HFFc6 (cell line): Measurements from ENCODE around the gene SAFB. TPM values are rescaled to one million over a fixed set of nuclear protein-coding genes. Genes with fewer than 3 reads are reported as not detected.
"Not testable (repeated sequence)": the region's sequence is repeated elsewhere in the genome, so short reads cannot be mapped to it uniquely, and the experiment has no call there.

Experiments used
- DNase-seq: peaks from one replicate; pipeline ENCODE4 v3.0.0-alpha.2; 2018
- H3K27ac Mint-ChIP-seq: 2 replicates; pipeline ENCODE4 v1.8.0; 2020; ENCODE audit warnings: mild to moderate bottlenecking, mixed read lengths
- H3K27me3 Mint-ChIP-seq: 2 replicates; pipeline ENCODE4 v1.8.0; 2021; ENCODE audit warnings: mild to moderate bottlenecking, moderate library complexity, mixed read lengths; ENCODE audit not compliant: insufficient read depth
- H3K36me3 Mint-ChIP-seq: 2 replicates; pipeline ENCODE4 v1.8.0; 2021; ENCODE audit warnings: low read depth, mixed read lengths
- H3K4me1 Mint-ChIP-seq: 2 replicates; pipeline ENCODE4 v1.8.0; 2020; ENCODE audit warnings: low read depth, mixed read lengths
- H3K4me3 Mint-ChIP-seq: 2 replicates; pipeline ENCODE4 v1.8.0; 2020; ENCODE audit warnings: mild to moderate bottlenecking, moderate library complexity, mixed read lengths
- H3K9me3 Mint-ChIP-seq: 2 replicates; pipeline ENCODE4 v1.8.0; 2020; ENCODE audit warnings: mild to moderate bottlenecking, mixed read lengths
- total RNA-seq, 6 experiments: library from RNA; stranded (reverse); fragmentation: NEBNext Ultra II Directional; extraction: Animal tissue kit (Norgen Biotek cat#: 25700); gene quantifications; 2 replicates in 1 of 6; 3 replicates in 5 of 6; pipeline ENCODE4 v1.2.3, GENCODE V29; 2021
- TF ChIP-seq, protein P1 (sequence below): fragments of 200-600 bp; sonication (generic); IDR thresholded peaks from 2 replicates; pipeline ENCODE4 v1.5.0; 2021; ENCODE audit warnings: antibody characterized with exemption, mild to moderate bottlenecking

Gene SAFB
- total RNA-seq, 6 experiments from 2014 or later, result 41.7 to 53.6 (median 49.3) TPM

DNA sequence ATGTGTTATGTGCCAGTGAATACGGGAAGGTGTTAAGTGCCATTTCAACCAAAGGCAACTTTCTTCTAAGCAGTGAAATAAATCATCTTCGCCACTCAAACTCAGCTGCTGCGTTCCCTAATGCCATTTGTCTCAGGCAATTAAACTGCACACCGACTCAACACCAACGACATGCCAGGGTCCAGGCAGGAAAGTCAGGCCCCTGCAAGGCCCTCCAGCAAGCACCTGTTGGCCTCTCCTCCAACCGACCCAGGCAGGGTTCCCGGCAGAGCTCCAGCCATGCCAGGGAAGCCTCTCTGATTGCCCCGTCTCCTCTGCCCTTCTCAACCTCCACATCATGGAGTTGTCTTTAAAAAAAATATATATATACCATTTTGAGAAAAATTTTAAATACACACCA is 22.1 kb upstream of the SAFB start:
- Mint-ChIP-seq H3K4me1 (peaks cover 6% of the 10 kb centered on the region), H3K36me3 (peaks cover 50% of the 10 kb centered on the region), H3K4me3 (no peak overlapping the region), H3K9me3 (no peaks in the 10 kb centered on the region), H3K27me3 (peaks cover 2% of the 10 kb centered on the region; the same call in 1 of the 2 replicates), H3K27ac (no peak overlapping the region)
- TF ChIP-seq, protein P1, sequence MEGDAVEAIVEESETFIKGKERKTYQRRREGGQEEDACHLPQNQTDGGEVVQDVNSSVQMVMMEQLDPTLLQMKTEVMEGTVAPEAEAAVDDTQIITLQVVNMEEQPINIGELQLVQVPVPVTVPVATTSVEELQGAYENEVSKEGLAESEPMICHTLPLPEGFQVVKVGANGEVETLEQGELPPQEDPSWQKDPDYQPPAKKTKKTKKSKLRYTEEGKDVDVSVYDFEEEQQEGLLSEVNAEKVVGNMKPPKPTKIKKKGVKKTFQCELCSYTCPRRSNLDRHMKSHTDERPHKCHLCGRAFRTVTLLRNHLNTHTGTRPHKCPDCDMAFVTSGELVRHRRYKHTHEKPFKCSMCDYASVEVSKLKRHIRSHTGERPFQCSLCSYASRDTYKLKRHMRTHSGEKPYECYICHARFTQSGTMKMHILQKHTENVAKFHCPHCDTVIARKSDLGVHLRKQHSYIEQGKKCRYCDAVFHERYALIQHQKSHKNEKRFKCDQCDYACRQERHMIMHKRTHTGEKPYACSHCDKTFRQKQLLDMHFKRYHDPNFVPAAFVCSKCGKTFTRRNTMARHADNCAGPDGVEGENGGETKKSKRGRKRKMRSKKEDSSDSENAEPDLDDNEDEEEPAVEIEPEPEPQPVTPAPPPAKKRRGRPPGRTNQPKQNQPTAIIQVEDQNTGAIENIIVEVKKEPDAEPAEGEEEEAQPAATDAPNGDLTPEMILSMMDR, result no peak
- DNase-seq, result no peak

DNA sequence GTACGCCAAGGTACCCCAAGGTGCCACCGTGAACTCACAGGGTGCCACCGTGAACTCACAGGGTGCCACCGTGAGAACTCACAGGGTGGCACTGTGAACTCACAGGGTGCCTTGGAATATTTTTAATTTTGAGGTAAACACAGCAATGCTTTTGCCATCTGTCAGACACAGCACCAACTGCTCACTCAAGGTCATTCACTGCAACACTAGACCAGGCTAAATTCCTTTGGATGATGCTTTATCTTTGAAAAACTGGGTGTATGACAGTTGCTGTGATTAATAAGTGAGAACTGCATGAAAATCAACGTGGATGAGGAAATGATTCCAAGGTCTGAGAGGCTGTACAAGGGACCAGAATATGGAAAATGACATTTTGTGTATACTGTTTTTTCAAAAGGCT is 19.3 kb upstream of the SAFB start:
- Mint-ChIP-seq H3K36me3 (peaks cover 55% of the 10 kb centered on the region), H3K27me3 (peaks cover 2% of the 10 kb centered on the region; the same call in 1 of the 2 replicates), H3K4me1 (peaks cover 6% of the 10 kb centered on the region), H3K9me3 (no peaks in the 10 kb centered on the region), H3K4me3 (no peak overlapping the region), H3K27ac (no peak overlapping the region)
- TF ChIP-seq, protein P1, result no peak
- DNase-seq, result no peak

- Mint-ChIP-seq H3K36me3 (peaks cover 52% of the 10 kb centered on the region), H3K4me1 (peaks cover 6% of the 10 kb centered on the region), H3K9me3 (no peaks in the 10 kb centered on the region), H3K27ac (peak overlapping the region; percentile 44), H3K27me3 (peaks cover 2% of the 10 kb centered on the region; the same call in 1 of the 2 replicates), H3K4me3 (no peak overlapping the region)
- TF ChIP-seq, protein P1, result no peak
- DNase-seq, result no peak
These were observed 17.5 kb upstream of the SAFB start for GRCh38 chr19:5605362-5605761.

DNA sequence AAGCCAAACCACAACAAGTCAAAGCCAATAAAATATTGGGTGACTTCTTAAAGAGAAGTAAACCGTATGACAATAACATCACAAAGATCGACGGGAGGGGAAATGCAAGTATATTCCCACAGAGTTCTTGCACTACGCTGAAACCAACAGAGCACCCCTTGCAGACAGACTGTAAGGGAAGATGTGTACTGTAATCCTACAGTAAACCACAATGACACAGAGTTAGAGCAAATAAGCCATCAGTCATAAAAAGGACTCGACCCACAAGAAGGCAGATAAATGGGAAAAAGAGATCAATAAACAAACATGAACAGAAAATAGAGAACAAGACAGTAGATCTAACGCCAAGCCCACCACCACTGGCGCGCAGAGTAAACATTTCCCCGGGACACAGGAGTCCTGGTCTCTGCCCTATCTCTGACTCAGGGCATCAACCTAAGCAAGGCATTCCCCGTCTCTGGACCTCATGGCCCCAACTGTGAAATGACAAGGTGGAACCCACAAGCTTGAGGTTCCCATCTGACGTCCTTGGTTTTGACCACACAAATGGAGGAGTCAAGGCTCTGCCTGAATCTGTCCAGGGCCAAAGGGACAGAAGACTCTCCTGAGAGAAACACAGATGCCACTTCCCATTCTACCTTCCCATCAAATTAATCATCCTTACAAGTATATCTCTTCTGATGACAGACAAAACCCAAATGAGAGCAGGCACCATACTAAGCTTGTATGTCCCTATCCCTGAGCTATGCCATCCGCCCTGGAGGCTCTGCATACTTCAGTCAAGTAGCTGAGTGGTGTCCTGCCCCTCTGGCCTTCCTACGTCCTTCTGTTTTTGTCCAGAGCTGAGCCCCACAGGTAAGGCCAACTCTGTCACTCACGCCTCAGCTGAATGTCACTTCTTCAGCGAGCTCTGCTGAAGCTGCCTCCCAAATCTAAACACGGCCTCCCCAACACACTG is 15.3 kb upstream of the SAFB start:
- Mint-ChIP-seq H3K36me3 (peaks cover 58% of the 10 kb centered on the region), H3K4me1 (peaks cover 6% of the 10 kb centered on the region), H3K27ac (no peak overlapping the region), H3K27me3 (peaks cover 2% of the 10 kb centered on the region; the same call in 1 of the 2 replicates), H3K4me3 (no peak overlapping the region), H3K9me3 (no peaks in the 10 kb centered on the region)
- TF ChIP-seq, protein P1, result no peak
- no peak for DNase-seq

DNA sequence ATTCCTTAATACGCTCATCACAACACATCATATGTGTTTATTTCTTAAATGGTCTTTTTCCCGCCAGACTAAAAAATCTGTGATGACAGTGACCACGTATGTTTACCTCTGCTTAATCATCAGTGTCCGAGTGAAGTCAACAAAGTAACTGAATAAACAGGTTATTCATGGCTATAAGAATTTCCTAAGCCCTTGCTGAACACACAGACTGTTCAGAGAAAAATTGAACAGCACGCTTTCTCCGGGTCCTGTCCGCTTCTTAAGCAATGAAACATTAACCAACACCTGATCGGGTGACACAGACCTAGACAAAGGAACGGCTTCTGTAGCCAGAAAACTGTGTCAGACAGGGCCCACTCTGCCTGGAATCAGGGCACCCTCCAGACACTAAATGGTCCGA is 14.6 kb upstream of the SAFB start:
- Mint-ChIP-seq H3K4me1 (peaks cover 6% of the 10 kb centered on the region), H3K27ac (no peak overlapping the region), H3K36me3 (peaks cover 63% of the 10 kb centered on the region), H3K4me3 (no peak overlapping the region), H3K27me3 (peaks cover 2% of the 10 kb centered on the region; the same call in 1 of the 2 replicates), H3K9me3 (no peaks in the 10 kb centered on the region)
- no peak for DNase-seq
- TF ChIP-seq, protein P1, result no peak

DNA sequence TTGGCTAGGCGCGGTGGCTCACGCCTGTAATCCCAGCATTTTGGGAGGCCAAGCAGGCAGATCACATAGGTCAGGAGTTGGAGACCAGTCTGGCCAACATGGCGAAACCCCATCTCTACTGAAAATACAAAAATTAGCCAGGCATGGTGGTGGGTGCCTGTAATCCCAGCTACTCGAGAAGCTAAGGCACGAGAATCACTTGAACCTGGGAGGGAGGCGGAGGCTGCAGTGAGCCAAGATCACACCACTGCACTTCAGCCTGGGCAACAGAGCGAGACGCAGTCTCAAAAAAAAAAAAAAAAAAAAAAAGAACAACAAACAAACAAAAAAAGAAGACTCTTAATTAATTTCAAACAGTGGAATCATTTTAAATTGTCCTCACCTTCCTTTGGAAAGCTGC is 14.1 kb upstream of the SAFB start:
- peaks cover 63% of the 10 kb centered on the region for H3K36me3 Mint-ChIP-seq
- not testable (repeated sequence) for H3K27me3 Mint-ChIP-seq, DNase-seq, H3K9me3 Mint-ChIP-seq, H3K4me3 Mint-ChIP-seq, H3K4me1 Mint-ChIP-seq, H3K27ac Mint-ChIP-seq
